Suprapubic skin (tissue), 4 donors: Measurements from ENCODE around the gene CDH4. TPM values are rescaled to one million over a fixed set of nuclear protein-coding genes. Genes with fewer than 3 reads are reported as not detected.
A peak's percentile ranks its signal among the peaks of the same experiment; 100 is the strongest.

Source experiments
- DNase-seq, 2 donors: peaks; one replicate each; pipeline ENCODE4 v3.0.0-alpha.2; 2019; ENCODE audit warnings: low spot score in 2 of 2
- H3K27ac ChIP-seq: fragments of 200-600 bp; sonication (generic); one replicate; pipeline ENCODE4 v1.5.1; 2019
- H3K27me3 ChIP-seq: fragments of 200-600 bp; sonication (generic); one replicate; pipeline ENCODE4 v1.5.1; 2019
- H3K36me3 ChIP-seq: fragments of 200-600 bp; sonication (generic); one replicate; pipeline ENCODE4 v1.5.1; 2019
- H3K4me1 ChIP-seq: fragments of 200-600 bp; sonication (generic); one replicate; pipeline ENCODE4 v1.5.1; 2019
- H3K4me3 ChIP-seq: fragments of 200-600 bp; sonication (generic); one replicate; pipeline ENCODE4 v1.5.1; 2019; ENCODE audit warnings: mild to moderate bottlenecking
- H3K9me3 ChIP-seq: fragments of 200-600 bp; sonication (generic); one replicate; pipeline ENCODE4 v1.5.1; 2019
- EP300 ChIP-seq: sonication (generic); formaldehyde crosslinking; IDR thresholded peaks from one replicate; pipeline ENCODE4 v1.6.1; 2017; ENCODE audit warnings: antibody characterized with exemption
- POLR2A ChIP-seq, 2 donors: fragments of 450-650 bp; IDR thresholded peaks; one replicate each; pipeline ENCODE4 v1.6.1; 2017; ENCODE audit warnings: antibody characterized with exemption in 2 of 2, mild to moderate bottlenecking in 2 of 2, moderate library complexity in 2 of 2
- POLR2AphosphoS5 ChIP-seq, 3 donors: sonication (generic); formaldehyde crosslinking; IDR thresholded peaks; one replicate each; pipeline ENCODE4 v1.6.1; 2017; ENCODE audit warnings: antibody characterized with exemption in 3 of 3
- WGBS: methylation state at CpG from one replicate; pipeline ENCODE4 v1.1.5; 2018; 5-methylcytosine and 5-hydroxymethylcytosine counted together
- total RNA-seq, 4 donors: library from RNA; depleted of rRNA; stranded (reverse); fragments of >200 nt; gene quantifications; one replicate each; pipeline ENCODE4 v1.1.0, GENCODE V29; 2016
- TF ChIP-seq, protein P1 (sequence below), 2 donors: fragments of 200-600 bp in 1 of 2; fragments of 450-650 bp in 1 of 2; sonication (generic) in 1 of 2; IDR thresholded peaks; one replicate each; pipeline ENCODE4 v1.5.1; 2016 to 2019; ENCODE audit warnings: antibody characterized with exemption in 2 of 2, mild to moderate bottlenecking in 1 of 2, moderate library complexity in 1 of 2

Gene CDH4
- total RNA-seq, 4 donors from 2014 or later, result 0.91 to 5.9 (median 2.6) TPM

DNA sequence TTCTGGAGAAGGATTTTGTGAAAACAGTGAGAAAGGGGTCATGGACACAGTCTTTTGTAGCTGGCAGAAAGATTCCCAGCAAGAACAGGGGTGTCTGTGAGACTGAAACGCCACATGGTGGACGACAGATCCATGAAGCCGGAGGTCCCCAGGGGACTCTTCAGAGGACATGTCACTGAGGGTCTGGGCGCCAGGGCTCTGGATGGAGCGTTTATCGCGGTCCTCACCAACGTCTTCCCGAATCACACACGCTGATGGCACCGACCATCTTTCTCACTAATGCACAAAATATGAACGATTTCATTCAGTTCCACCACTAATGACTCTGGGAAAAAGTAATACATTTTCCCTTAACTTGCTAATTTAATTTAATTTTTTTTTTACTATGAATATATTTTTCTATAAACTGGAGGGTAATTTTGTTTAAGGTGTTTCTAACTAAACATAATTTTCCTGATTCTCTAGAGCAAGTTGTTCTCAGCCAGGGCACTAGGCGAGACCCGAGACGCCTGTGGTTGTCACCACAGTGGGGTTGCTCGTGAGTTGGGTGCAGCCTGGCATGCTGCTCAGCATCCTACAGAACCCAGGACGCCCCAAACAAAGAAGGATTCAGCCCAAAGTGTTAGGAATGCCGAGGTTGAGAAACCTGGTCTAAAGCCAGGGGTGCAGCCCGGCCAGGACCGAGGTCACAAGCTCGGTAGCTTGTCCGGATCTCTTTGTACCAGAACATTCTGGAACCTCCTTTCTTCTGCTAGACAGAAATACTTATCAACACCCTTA lies 507.4 kb downstream of the CDH4 start:
- H3K4me3 ChIP-seq, result no peak overlapping the region
- no peaks in the 10 kb centered on the region for H3K36me3 ChIP-seq
- WGBS, result 88% methylated on average over 22 of the region's 22 CpGs
- H3K9me3 ChIP-seq, result no peaks in the 10 kb centered on the region
- no peak for TF ChIP-seq EP300
- TF ChIP-seq, protein P1, sequence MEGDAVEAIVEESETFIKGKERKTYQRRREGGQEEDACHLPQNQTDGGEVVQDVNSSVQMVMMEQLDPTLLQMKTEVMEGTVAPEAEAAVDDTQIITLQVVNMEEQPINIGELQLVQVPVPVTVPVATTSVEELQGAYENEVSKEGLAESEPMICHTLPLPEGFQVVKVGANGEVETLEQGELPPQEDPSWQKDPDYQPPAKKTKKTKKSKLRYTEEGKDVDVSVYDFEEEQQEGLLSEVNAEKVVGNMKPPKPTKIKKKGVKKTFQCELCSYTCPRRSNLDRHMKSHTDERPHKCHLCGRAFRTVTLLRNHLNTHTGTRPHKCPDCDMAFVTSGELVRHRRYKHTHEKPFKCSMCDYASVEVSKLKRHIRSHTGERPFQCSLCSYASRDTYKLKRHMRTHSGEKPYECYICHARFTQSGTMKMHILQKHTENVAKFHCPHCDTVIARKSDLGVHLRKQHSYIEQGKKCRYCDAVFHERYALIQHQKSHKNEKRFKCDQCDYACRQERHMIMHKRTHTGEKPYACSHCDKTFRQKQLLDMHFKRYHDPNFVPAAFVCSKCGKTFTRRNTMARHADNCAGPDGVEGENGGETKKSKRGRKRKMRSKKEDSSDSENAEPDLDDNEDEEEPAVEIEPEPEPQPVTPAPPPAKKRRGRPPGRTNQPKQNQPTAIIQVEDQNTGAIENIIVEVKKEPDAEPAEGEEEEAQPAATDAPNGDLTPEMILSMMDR (IDR thresholded peaks at IDR 0.05), result no peak
- TF ChIP-seq POLR2A (IDR thresholded peaks at IDR 0.05), result no peak
- H3K27me3 ChIP-seq, result peaks cover 17% of the 10 kb centered on the region
- peak; percentile 26 to 47 for DNase-seq
- no peaks in the 10 kb centered on the region for H3K4me1 ChIP-seq
- H3K27ac ChIP-seq, result no peak overlapping the region

DNA sequence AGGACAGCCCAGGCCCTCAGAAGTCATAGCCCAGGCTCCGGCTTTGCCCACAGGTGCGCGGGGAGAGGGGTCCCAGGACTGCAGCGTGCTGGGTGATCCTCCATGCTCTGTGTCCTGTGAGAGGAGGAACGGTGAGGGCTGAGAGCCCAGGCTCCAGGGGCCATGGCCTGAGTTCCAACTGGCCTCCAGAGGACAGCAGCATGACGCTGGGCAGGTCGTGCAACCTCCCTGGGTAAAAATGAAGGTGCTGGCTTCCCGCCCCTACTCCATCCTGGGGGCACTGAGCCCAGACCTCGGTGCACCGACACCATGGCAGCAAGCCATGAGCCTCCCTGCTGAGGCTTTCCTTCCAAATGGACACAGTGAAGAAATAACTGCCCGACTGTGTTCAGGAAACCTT lies 508.3 kb downstream of the CDH4 start:
- no peaks in the 10 kb centered on the region for H3K4me1 ChIP-seq
- no peaks in the 10 kb centered on the region for H3K36me3 ChIP-seq
- H3K27me3 ChIP-seq, result peaks cover 26% of the 10 kb centered on the region
- no peak overlapping the region for H3K27ac ChIP-seq
- no peak for TF ChIP-seq POLR2A (IDR thresholded peaks at IDR 0.05)
- DNase-seq, result peak; percentile 34 to 56
- no peak overlapping the region for H3K4me3 ChIP-seq
- 75% methylated on average over 11 of the region's 11 CpGs for WGBS
- no peaks in the 10 kb centered on the region for H3K9me3 ChIP-seq

DNA sequence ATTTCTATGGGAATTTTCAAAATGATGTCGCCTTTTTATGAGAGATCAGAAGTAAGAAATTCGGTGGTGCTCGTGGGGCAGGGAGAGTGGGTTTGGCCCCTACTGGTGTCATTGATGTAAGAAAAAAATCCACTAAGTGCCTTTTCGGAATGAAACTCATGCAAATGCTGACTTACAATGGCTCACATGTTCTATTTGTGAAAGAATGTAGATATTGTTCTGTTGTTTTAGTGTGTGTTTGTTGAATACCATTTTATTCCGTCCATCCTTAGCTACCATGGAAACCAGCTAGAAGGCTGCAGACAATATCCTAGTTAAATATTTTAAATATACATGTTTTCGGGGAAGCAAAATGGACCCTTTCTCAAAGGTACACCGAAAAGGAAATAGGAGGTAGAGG lies 508.7 kb downstream of the CDH4 start:
- TF ChIP-seq POLR2A (IDR thresholded peaks at IDR 0.05) (no peak), POLR2AphosphoS5 (IDR thresholded peaks at IDR 0.05) (no peak), EP300 (no peak)
- TF ChIP-seq, protein P1 (IDR thresholded peaks at IDR 0.05), result no peak
- Histone ChIP-seq H3K4me1 (no peaks in the 10 kb centered on the region), H3K4me3 (no peak overlapping the region), H3K27ac (no peak overlapping the region), H3K36me3 (no peaks in the 10 kb centered on the region), H3K9me3 (no peaks in the 10 kb centered on the region), H3K27me3 (peaks cover 30% of the 10 kb centered on the region)
- DNase-seq, result peak in 1 of 2 donors; percentile 19
- WGBS, result 82% methylated on average over 7 of the region's 7 CpGs

DNA sequence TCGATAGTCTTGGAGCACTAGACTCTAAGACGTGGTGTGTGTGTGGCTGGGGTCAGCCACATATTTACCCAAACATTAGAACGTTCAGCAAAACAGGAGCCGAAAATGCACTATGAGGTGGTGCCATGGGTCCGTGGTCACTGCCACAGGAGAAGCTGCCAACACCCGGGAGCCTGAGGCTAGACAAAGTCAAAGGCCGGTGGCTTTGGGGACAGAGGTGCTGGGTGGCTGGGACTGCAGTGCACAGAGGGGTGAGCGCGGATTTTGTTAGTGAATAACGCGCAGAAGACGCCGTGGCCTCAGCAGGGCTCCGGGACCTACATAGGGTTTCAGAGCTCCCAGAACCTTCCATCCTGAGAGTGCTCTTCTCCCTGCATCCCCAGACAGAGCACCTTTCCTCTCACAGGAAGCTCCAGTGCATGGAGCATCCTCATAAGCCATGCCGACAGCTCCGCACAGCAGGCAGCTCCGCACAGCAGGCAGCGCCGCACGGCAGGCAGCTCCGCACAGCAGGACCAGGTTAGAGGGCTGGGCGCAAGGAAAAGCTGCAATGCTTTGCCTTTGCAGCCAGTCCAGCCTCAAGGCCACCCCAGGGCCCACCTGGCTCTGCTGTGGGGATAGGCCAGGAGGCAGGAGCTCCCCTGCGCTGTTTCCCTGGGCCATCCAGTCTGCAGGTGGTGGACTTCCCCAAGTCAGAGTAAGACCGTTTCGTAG lies 509.5 kb downstream of the CDH4 start:
- Histone ChIP-seq H3K4me1 (no peaks in the 10 kb centered on the region), H3K9me3 (no peaks in the 10 kb centered on the region), H3K4me3 (no peak overlapping the region), H3K27me3 (peaks cover 32% of the 10 kb centered on the region), H3K27ac (no peak overlapping the region), H3K36me3 (no peaks in the 10 kb centered on the region)
- no peak for TF ChIP-seq POLR2AphosphoS5 (IDR thresholded peaks at IDR 0.05)
- TF ChIP-seq, protein P1 (IDR thresholded peaks at IDR 0.05), result no peak
- no peak for TF ChIP-seq EP300
- TF ChIP-seq POLR2A (IDR thresholded peaks at IDR 0.05), result no peak
- peak; percentile 39 to 54 for DNase-seq
- 85% methylated on average over 25 of the region's 25 CpGs for WGBS

DNA sequence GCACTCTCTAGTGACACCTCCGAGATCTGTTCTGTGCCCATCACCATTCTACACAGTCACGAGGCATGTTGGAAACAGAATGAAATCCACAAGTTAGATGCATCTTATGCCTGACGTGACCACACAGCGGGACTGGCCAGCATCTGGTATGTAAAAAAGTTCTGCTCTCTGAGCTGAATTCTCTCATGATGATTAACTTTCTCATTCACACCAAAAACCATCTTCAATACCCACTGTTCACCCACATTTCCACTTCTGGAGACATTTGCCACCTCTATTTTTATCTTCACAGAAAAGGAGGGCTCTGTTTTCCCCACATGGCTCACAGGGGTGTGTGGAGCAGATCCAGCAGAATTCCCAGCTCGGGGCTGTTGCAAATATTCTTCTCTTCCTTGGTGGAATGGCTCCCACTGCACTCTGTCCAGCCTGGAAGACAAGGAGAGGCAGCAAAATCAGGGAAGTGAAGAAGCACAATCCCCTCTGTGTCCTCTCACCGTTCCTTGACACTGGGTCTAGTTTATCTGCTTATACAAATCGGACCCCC lies 510.2 kb downstream of the CDH4 start:
- Histone ChIP-seq H3K4me1 (no peaks in the 10 kb centered on the region), H3K9me3 (no peaks in the 10 kb centered on the region), H3K27ac (no peak overlapping the region), H3K27me3 (peaks cover 36% of the 10 kb centered on the region), H3K36me3 (no peaks in the 10 kb centered on the region), H3K4me3 (no peak overlapping the region)
- WGBS, result 64% methylated on average over 7 of the region's 7 CpGs
- DNase-seq, result peak in 1 of 2 donors; percentile 54
- TF ChIP-seq, protein P1 (IDR thresholded peaks at IDR 0.05), result no peak
- TF ChIP-seq EP300 (no peak), POLR2A (IDR thresholded peaks at IDR 0.05) (no peak), POLR2AphosphoS5 (IDR thresholded peaks at IDR 0.05) (no peak)
